Embryonic facial prominence (tissue), 1 donor: ENCODE data around the gene LMO1.
A peak's percentile ranks its signal among the peaks of the same experiment; 100 is the strongest.

ENCODE experiments used
- DNase-seq: peaks from one replicate; pipeline ENCODE4 v3.0.0-alpha.2; 2016; ENCODE audit errors: extremely low spot score

Gene LMO1

DNA sequence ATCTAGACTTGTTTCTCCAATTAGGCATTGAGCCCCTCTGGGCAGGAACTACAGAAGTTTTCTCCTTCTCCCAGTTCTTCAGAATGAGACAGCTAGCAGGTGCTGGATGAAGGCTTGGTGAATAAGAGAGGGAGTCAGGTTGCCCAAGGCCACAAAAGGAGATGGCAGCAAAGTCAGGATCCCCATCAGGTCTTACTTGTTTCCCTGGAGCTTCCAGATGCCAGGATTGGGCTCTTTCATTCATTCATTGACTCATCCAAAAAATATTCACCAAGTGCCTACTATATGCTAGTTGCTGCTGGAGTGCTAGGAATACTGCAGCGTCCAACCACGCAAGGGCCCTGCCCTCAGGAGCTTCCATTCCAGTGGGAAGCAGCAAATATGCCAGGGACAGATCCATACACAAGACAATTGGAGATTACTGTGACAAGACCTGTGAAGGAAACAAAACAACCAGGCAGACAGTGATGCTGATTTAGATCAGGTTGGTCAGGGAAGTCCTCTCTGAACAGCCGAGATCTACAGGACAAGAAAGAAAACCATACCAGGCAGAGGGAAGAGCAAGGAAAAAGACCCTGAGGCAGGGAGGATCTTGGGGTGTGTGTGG is 24.6 kb upstream of the LMO1 start:
- DNase-seq: no peak

DNA sequence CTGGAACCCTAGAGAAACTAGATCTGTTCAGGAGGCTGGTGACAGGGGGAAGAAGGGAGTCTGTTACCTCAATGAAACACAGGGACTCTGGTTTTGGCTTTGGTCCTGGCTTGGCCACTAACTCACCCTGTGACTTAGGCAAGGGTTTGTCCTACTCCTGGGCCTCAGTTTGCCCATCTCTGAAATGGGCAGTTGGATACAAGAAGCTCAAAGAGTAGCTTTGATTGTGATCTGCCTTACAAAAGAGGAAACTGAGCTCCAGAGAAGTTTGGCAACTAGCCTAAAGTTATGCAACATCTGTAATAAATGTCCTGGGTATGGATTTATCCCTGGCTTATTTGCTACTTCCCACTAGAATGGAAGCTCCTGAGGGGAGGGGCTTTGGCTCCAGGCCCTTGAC is 24.0 kb upstream of the LMO1 start:
- DNase-seq: no peak

GRCh38 chr11:8287297-8287696 is 23.6 kb upstream of the LMO1 start:
- no peak for DNase-seq

DNA sequence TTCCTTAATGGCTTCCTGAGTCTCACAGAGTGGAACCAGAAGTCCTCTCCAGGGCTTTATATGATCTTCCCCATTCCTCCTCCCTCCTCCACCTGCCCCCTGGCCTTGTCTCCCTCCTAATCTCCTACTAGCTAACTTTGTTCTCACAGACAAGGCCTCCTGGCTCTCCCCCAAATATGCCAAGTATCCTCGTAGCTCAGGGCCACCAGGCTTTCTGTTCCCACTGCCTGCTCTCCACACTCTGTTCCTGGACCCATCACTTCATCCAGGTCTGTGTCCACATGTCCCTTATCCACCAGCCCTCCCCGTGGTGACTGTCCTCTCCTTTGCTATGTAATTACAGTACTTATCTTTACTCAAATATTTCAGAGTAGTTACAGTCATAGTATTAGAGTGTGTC is 23.2 kb upstream of the LMO1 start:
- no peak for DNase-seq

GRCh38 chr11:8285796-8286195 is 22.1 kb upstream of the LMO1 start:
- DNase-seq: no peak

GRCh38 chr11:8285228-8285627 is 21.6 kb upstream of the LMO1 start:
- DNase-seq: no peak

GRCh38 chr11:8283465-8284230 is 20.0 kb upstream of the LMO1 start:
- DNase-seq: peak; percentile 72

- DNase-seq: no peak
Observed at GRCh38 chr11:8283100-8283464, 19.4 kb upstream of the LMO1 start.

- no peak for DNase-seq
Observed at GRCh38 chr11:8282631-8283030, 19.0 kb upstream of the LMO1 start.

DNA sequence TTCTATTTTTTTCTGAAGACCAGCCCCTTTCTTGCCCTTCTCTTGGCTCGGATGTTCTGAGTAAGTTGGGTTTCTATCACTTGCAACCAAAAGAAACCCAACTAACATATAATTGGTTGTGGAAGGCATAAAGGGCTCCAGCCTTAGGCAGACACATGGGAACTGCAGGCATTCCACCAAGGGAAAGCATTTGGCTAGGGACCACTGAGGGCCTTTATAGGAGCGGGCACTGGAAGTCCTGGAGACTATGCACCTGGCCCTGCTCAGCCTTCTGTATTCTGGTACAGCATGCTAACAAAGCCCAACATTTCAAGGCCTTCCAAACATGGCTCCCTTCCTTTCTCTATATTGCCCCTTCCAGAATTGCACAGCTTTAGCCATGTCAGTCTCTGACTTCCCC is 17.6 kb upstream of the LMO1 start:
- no peak for DNase-seq

DNA sequence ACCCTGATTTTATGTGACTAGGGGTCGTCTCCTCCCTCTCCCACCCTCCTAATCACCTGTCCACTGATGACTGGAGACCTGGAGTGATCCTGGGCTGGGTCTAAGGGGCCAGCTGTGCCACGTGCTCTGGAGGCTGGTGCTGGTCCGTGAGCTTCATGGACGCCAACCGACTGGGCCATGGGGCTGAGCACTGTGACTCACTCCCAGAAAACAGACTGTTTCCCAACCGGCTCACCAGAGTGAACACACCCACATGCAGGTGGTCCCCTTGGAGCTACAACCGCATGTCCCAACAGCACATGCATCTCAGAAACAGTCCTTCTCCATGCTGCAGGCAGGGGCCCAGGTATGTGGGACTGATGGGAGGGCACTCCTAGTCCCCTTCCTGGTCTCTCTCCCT is 14.0 kb upstream of the LMO1 start:
- DNase-seq: no peak

- no peak for DNase-seq
Observed at GRCh38 chr11:8276528-8276927, 12.8 kb upstream of the LMO1 start.

DNA sequence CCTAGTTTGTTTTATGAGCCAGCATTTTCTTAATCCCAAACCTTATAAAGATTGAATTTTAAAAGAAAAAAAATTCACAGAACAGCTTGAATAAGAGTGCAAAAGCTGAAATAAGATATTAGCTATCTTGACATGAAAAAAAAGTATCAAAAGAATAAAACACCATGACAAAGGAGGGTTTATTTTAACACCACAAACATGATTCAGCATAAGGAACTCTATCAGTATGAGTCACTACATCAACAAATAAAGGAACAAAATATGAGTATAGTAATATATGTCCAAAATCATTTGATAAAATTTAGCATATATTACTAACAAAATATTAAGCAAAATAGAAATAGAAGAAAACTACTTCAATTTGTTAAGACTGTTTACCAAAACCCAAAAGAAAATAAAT is 9.6 kb upstream of the LMO1 start:
- DNase-seq: no peak

- no peak for DNase-seq
Observed at GRCh38 chr11:8271106-8271886, 7.6 kb upstream of the LMO1 start.

GRCh38 chr11:8269636-8270035 is 6.0 kb upstream of the LMO1 start:
- DNase-seq: no peak

DNA sequence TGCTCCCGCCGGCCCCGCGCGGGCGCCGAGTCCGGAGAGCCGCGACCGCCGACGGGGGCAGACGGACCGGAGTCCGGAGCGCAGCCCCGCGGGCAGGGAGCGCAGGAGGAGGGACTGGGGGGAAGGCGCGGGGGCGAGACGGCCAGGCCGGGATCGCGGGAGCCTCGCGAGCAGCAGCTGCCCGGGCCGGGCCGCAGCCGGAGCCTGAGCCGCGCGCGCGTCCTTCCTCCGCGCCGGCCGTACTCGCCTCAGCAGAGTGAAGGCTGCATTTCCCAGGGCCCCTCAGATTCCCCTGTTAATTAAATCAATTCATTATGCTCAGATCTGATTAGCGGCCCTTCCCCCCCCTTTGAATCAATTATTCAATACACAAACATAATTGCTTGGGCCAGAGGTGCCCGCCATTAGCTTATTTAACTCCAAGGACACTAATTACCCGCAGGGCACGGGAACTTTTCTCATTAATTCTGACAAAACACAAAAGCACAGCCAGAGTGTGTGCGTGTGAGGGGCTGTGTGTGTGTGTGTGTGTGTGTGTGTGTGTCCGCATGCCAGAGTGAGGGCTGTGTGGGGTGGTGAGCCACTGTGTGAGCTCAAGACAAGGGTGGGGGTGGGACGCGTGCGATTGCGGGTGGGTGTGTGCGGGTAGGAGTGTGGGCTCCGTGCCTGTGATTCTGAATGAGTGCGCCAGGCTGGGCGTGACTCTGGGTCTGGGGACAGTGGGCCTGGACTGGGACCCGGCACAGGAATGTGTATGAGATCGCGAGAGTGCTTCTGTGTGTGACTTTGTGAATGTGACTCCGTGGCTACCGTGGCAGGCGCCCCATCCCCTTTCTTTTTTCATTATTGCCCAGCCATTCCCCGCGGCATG is 5.1 kb upstream of the LMO1 start:
- DNase-seq: no peak

DNA sequence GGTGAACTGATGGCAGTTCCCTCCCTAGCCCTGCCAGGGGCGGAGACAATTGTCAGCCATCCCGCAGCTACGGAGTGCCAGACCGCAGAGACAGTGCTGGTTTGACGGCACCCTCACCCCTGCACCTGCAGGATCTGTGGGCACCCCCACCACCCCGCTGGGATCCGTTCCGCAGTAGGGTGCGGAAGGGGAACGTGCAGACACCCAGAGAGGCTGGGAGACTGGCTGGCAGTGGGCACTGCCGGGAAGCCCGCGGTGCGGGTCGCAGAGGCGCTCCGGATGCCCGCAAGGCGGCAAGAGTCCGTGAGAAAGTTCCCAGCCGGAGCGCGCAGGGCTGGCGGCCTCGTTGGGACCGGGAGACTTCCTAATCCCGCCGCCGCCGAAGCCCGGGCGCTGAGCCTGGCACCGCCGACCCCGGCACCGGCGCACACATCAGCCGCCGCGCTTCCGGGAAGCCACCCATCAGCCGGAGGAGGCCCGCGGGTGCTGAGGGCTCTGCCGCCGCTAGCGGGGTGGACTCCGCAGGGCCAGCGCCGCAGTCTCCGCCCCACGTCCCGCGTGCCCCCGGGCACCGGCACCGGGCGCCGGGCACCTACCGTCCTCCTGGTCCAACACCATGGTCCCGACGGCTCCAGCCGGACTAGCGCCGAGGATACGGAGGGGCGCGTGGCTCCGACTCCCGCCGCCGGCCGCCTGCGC is 4.3 kb upstream of the LMO1 start:
- no peak for DNase-seq

- DNase-seq: no peak
Observed at GRCh38 chr11:8267280-8267679, 3.6 kb upstream of the LMO1 start.

DNA sequence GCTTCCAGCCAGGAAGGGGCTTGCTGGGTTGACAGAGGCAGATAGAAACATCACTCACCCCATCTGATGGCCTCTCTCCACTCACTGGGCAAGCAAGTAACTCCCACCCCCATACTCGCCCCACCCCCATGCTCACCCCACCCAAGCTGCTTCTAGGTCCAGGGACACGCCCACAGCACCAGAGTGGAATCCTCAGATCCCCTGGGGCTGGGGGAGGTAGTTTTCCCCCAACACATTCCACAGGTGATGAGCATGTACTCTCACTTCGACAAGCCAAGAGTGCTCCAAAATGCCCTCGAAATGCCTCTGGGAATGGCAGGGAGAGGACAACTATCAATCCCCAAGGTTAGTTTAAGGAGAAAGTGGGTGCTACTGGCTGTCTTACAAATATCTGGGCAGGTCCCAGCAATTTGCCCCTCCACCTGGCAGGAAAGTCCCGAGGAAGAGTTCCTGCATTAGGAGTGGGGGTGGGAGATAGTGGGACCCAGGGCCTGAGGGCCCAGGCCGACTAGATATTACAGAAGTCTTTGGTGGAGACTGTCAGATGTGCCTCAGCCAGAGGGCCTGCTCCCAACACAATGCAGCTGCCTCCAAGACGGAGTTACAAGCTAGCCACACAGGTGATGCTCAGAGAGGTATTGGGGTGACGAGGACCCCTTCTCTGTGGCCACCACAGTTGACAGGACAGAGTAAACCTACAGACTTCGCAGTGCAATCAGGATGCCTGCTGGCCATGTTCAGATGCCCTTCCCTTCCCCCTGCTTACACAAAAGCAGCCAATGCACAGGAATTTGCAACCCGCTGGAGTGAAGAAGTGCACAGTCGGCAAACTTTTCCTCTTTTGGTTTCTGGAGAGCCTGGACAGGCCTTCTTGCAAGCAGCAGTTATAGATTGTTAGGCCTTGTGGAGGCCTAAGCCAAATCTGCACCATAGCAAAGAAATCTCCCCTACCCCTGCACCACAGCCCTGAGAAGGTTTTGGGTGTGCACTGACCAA is 2.9 kb upstream of the LMO1 start:
- DNase-seq: no peak

DNA sequence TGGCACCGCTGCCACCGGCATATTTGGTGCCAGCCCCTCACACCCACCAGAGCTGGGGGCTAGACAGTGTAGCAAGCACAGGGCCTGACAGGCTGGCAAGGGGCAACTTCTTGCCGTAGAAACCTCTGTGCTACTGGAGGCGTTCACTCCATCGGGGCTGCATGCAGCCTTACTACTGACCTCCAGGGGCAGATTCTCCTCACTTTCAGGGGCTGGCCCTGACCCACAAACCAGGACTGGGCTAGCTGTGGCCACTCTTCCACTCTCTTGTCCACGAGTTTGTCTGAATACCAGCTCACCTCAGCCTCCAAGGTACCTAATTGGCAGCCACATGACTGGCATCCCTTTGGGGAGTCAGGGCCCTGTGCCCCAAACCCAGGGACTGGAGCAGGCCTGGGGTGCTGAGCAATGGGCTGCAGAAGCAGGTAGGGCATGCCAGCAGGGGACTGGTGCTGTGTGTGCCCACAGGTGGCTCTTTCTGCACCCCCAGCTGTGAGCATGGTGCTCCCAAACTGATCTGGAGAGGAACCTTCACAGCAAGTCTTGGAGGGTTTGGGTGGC is 2.1 kb upstream of the LMO1 start:
- DNase-seq: no peak
